Prostate gland (tissue), 2 donors: ENCODE results near the gene ATP6V0B. TPM values are rescaled to one million over a fixed set of nuclear protein-coding genes. Genes with fewer than 3 reads are reported as not detected.

Experiments used
- DNase-seq: peaks from one replicate; pipeline ENCODE4 v3.0.0-alpha.2; 2019; ENCODE audit warnings: low spot score
- H3K27ac ChIP-seq, 2 donors: fragments of 200-600 bp; sonication (generic); 2 replicates each; pipeline ENCODE4 v1.5.1; 2017 to 2019
- H3K27me3 ChIP-seq: fragments of 200-600 bp; sonication (generic); replicated peaks from 2 replicates; pipeline ENCODE4 v1.5.1; 2019; ENCODE audit not compliant: insufficient read depth
- H3K36me3 ChIP-seq, 2 donors: fragments of 200-600 bp; sonication (generic); 1 replicate in 1 of 2; 2 replicates in 1 of 2; pipeline versions ENCODE4 v1.5.1 to v1.8.1; 2017 to 2019
- H3K4me1 ChIP-seq: fragments of 200-600 bp; sonication (generic); replicated peaks from 2 replicates; pipeline ENCODE4 v1.5.1; 2019
- H3K4me3 ChIP-seq, 2 donors: fragments of 200-600 bp; sonication (generic); 2 replicates each; pipeline ENCODE4 v1.5.1; 2017 to 2019
- H3K9me3 ChIP-seq: fragments of 200-600 bp; sonication (generic); 2 replicates; pipeline ENCODE4 v1.5.1; 2017
- CTCF ChIP-seq, 4 experiments: fragments of 200-600 bp in 2 of 4; fragments of 450-650 bp in 2 of 4; sonication (generic) in 2 of 4; IDR thresholded peaks; 1 replicate in 3 of 4; 2 replicates in 1 of 4; pipeline ENCODE4 v1.5.1; 2016 to 2019; ENCODE audit warnings: antibody characterized with exemption in 4 of 4, mild to moderate bottlenecking in 2 of 4, moderate library complexity in 2 of 4
- POLR2A ChIP-seq: fragments of 450-650 bp; IDR thresholded peaks from one replicate; pipeline ENCODE4 v1.6.1; 2016; ENCODE audit warnings: antibody characterized with exemption, mild to moderate bottlenecking
- POLR2AphosphoS5 ChIP-seq: sonication (generic); formaldehyde crosslinking; IDR thresholded peaks from one replicate; pipeline ENCODE4 v1.6.1; 2017; ENCODE audit warnings: antibody characterized with exemption
- WGBS: methylation state at CpG from one replicate; pipeline ENCODE4 v1.1.5; 2018; 5-methylcytosine and 5-hydroxymethylcytosine counted together
- intact Hi-C: fragments of 100-400 bp; cut with DNase I; formaldehyde crosslinking; loops from one replicate; pipeline ENCODE4 v1.14.2; 2022
- total RNA-seq, 2 donors: library from RNA; depleted of rRNA; stranded (reverse); fragments of >200 nt; gene quantifications; one replicate each; pipeline ENCODE4 v1.1.0, GENCODE V29; 2016

ATP6V0B gene
- total RNA-seq, 2 donors from 2014 or later, result 180 to 245 TPM

- Histone ChIP-seq H3K36me3 (no peaks in the 10 kb centered on the region), H3K27ac (no peak overlapping the region), H3K9me3 (no peaks in the 10 kb centered on the region), H3K4me1 (no peaks in the 10 kb centered on the region), H3K4me3 (no peak overlapping the region), H3K27me3 (no peaks in the 10 kb centered on the region)
- 92% methylated on average over 13 of the region's 14 CpGs for WGBS
- intact Hi-C loops, result no loop called here
- TF ChIP-seq POLR2A, result no peak
- TF ChIP-seq CTCF (IDR thresholded peaks at IDR 0.05), result no peak
- no peak for TF ChIP-seq POLR2AphosphoS5
- no peak for DNase-seq
Observed at GRCh38 chr1:44002606-44003157, 27.9 kb downstream of the ATP6V0B start.

- Histone ChIP-seq H3K4me1 (no peaks in the 10 kb centered on the region), H3K4me3 (no peak overlapping the region), H3K9me3 (no peaks in the 10 kb centered on the region), H3K27ac (no peak overlapping the region), H3K27me3 (no peaks in the 10 kb centered on the region), H3K36me3 (no peaks in the 10 kb centered on the region)
- no peak for TF ChIP-seq POLR2AphosphoS5
- no peak for TF ChIP-seq CTCF (IDR thresholded peaks at IDR 0.05)
- TF ChIP-seq POLR2A, result no peak
- intact Hi-C loops, result no loop called here
- no peak for DNase-seq
- 94% methylated on average over 12 of the region's 12 CpGs for WGBS
Observed at GRCh38 chr1:44008259-44008658, 33.5 kb downstream of the ATP6V0B start.

- no peaks in the 10 kb centered on the region for H3K27me3 ChIP-seq
- no peak overlapping the region for H3K4me3 ChIP-seq
- intact Hi-C loops, result no loop called here
- H3K36me3 ChIP-seq, result no peaks in the 10 kb centered on the region
- 64% methylated on average over 11 of the region's 11 CpGs for WGBS
- H3K27ac ChIP-seq, result no peak overlapping the region
- no peaks in the 10 kb centered on the region for H3K9me3 ChIP-seq
- no peak for DNase-seq
- H3K4me1 ChIP-seq, result no peaks in the 10 kb centered on the region
- TF ChIP-seq POLR2AphosphoS5, result no peak
- no peak for TF ChIP-seq CTCF (IDR thresholded peaks at IDR 0.05)
- no peak for TF ChIP-seq POLR2A
Observed at GRCh38 chr1:44010935-44011471, 36.2 kb downstream of the ATP6V0B start.

GRCh38 chr1:44012404-44012803 lies 37.6 kb downstream of the ATP6V0B start:
- H3K9me3 ChIP-seq, result no peaks in the 10 kb centered on the region
- WGBS, result 67% methylated on average over 2 of the region's 2 CpGs

More at GRCh38 chr1:44012404-44012803, 37.6 kb downstream of the ATP6V0B start:
- TF ChIP-seq POLR2AphosphoS5 (no peak), CTCF (IDR thresholded peaks at IDR 0.05) (no peak), POLR2A (no peak)
- H3K36me3 ChIP-seq, result no peaks in the 10 kb centered on the region
- no peak overlapping the region for H3K4me3 ChIP-seq
- intact Hi-C loops, result no loop called here
- no peaks in the 10 kb centered on the region for H3K27me3 ChIP-seq
- no peak overlapping the region for H3K27ac ChIP-seq
- no peak for DNase-seq
- no peaks in the 10 kb centered on the region for H3K4me1 ChIP-seq
